Loucy (cell line): ENCODE data around the gene CTSL.

Source experiments
- H2AFZ ChIP-seq: fragments of 200-600 bp; sonication (generic); 2 replicates; pipeline ENCODE4 v1.6.0; 2016; ENCODE audit warnings: antibody characterized with exemption, mild to moderate bottlenecking, low read length, moderate library complexity
- H3F3A ChIP-seq: fragments of 200-600 bp; 2 replicates; pipeline ENCODE4 v1.6.0; 2016; ENCODE audit warnings: antibody characterized with exemption, low read depth, mild to moderate bottlenecking
- H3K27me3 ChIP-seq: fragments of 200-600 bp; sonication (generic); 2 replicates; pipeline ENCODE4 v1.6.1; 2014; ENCODE audit warnings: low read length, mild to moderate bottlenecking; ENCODE audit not compliant: insufficient read depth, poor library complexity, severe bottlenecking
- H3K36me3 ChIP-seq: fragments of 200-600 bp; sonication (generic); 2 replicates; pipeline ENCODE4 v1.6.1; 2016; ENCODE audit warnings: low read length; ENCODE audit not compliant: insufficient read depth
- H3K4me1 ChIP-seq: fragments of 200-600 bp; sonication (generic); 2 replicates; pipeline ENCODE4 v1.5.1; 2014; ENCODE audit warnings: low read length, mild to moderate bottlenecking; ENCODE audit not compliant: insufficient read depth, poor library complexity, severe bottlenecking
- H3K4me2 ChIP-seq: fragments of 200-600 bp; sonication (generic); 2 replicates; pipeline ENCODE4 v1.6.0; 2014; ENCODE audit warnings: antibody characterized with exemption, low read length, low read depth, mild to moderate bottlenecking; ENCODE audit not compliant: poor library complexity, severe bottlenecking
- H3K4me3 ChIP-seq: fragments of 200-600 bp; sonication (generic); 2 replicates; pipeline ENCODE4 v1.5.1; 2014; ENCODE audit warnings: low read length, mild to moderate bottlenecking, mixed read lengths; ENCODE audit not compliant: poor library complexity, severe bottlenecking
- H3K79me2 ChIP-seq: fragments of 200-600 bp; sonication (generic); 2 replicates; pipeline ENCODE4 v1.6.1; 2014; ENCODE audit warnings: low read length; ENCODE audit not compliant: insufficient read depth
- H3K9ac ChIP-seq: fragments of 200-600 bp; sonication (generic); 2 replicates; pipeline ENCODE4 v1.6.0; 2014; ENCODE audit warnings: mild to moderate bottlenecking, low read depth, low read length, moderate library complexity; ENCODE audit not compliant: poor library complexity, severe bottlenecking
- H3K9me2 ChIP-seq: fragments of 200-600 bp; sonication (generic); replicated peaks from 2 replicates; pipeline ENCODE4 v1.6.1; 2016; ENCODE audit warnings: low read depth, low read length, mixed read lengths
- H3K9me3 ChIP-seq: fragments of 200-600 bp; sonication (generic); 2 replicates; pipeline ENCODE4 v1.6.1; 2014; ENCODE audit warnings: mild to moderate bottlenecking, antibody characterized with exemption, low read length, low read depth; ENCODE audit not compliant: insufficient read depth
- H4K20me1 ChIP-seq: fragments of 200-600 bp; sonication (generic); 2 replicates; pipeline ENCODE4 v1.6.0; 2014; ENCODE audit warnings: antibody characterized with exemption, low read length, mild to moderate bottlenecking; ENCODE audit not compliant: insufficient read depth, poor library complexity, severe bottlenecking
- EZH2phosphoT487 ChIP-seq: fragments of 200-600 bp; IDR thresholded peaks from 2 replicates; pipeline ENCODE4 v1.6.1; 2018; ENCODE audit warnings: antibody characterized with exemption, mild to moderate bottlenecking, moderate library complexity, borderline replicate concordance
- TF ChIP-seq, protein P1 (sequence below): fragments of 200-600 bp; sonication (generic); conservative IDR thresholded peaks from 2 replicates; pipeline ENCODE4 v1.5.1; 2014; ENCODE audit warnings: mild to moderate bottlenecking, antibody characterized with exemption, low read length

Gene CTSL

DNA sequence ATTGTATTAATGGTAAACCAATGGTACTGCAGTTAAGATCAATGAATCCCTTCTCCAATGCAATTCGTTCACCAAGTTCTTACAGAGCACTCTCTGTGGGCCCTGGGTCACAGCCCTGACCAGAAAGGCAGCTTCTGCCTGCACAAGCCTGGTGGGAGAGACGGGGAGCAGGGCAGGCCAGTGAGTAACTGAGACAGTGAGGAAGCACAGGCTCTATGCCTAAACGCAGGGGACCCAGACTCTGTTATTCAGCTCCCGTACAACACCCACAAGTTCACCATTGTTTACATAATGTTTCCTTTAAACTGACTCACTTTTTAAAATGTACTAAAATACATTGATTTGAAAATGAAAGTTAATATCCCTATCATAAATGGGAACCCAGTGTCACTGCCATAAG is 40.5 kb upstream of the CTSL start:
- H3K4me2 ChIP-seq = no peak overlapping the region
- no peaks in the 10 kb centered on the region for H3K9me3 ChIP-seq
- H3K4me3 ChIP-seq = no peak overlapping the region
- TF ChIP-seq, protein P1, sequence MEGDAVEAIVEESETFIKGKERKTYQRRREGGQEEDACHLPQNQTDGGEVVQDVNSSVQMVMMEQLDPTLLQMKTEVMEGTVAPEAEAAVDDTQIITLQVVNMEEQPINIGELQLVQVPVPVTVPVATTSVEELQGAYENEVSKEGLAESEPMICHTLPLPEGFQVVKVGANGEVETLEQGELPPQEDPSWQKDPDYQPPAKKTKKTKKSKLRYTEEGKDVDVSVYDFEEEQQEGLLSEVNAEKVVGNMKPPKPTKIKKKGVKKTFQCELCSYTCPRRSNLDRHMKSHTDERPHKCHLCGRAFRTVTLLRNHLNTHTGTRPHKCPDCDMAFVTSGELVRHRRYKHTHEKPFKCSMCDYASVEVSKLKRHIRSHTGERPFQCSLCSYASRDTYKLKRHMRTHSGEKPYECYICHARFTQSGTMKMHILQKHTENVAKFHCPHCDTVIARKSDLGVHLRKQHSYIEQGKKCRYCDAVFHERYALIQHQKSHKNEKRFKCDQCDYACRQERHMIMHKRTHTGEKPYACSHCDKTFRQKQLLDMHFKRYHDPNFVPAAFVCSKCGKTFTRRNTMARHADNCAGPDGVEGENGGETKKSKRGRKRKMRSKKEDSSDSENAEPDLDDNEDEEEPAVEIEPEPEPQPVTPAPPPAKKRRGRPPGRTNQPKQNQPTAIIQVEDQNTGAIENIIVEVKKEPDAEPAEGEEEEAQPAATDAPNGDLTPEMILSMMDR = no peak
- no peak for TF ChIP-seq EZH2phosphoT487
- no peak overlapping the region for H2AFZ ChIP-seq
- peaks cover 9% of the 10 kb centered on the region; the same call in 1 of the 2 replicates for H3K36me3 ChIP-seq
- no peaks in the 10 kb centered on the region for H3F3A ChIP-seq
- no peaks in the 10 kb centered on the region for H3K9me2 ChIP-seq
- no peaks in the 10 kb centered on the region for H3K79me2 ChIP-seq
- no peaks in the 10 kb centered on the region for H4K20me1 ChIP-seq
- no peaks in the 10 kb centered on the region for H3K27me3 ChIP-seq
- H3K4me1 ChIP-seq = no peaks in the 10 kb centered on the region
- H3K9ac ChIP-seq = no peak overlapping the region

DNA sequence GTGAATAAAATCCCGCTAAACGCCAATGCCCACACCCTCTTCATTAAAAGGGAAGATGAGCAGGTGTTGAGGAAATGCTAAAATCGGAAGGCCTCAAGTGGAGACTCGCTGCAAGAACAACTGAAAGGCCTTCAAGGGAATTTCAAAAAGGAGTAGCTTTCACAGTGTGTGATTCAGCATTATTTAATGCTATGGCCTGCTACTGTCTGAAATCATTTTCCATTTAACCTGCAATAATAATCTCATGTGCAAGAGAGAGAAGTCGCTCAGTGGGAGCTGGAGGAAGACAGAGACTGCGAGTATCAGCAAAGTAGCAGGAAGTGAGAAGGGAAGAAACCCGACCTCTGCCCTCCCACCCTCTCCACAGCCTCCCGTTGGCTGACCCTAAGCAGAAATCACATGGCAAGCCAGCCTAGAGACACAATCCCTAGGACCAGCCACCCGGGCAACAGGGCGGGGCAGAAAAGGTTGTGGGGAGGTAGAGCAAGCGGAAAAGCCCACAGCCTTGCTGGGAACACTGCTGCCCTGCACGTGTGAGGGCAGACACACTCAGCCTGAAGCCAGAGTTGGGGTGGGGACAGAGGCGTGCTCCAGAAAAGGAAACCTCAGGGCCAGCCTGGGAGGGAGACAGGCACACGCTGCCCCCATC is 39.9 kb upstream of the CTSL start:
- H2AFZ ChIP-seq = no peak overlapping the region
- no peaks in the 10 kb centered on the region for H4K20me1 ChIP-seq
- no peaks in the 10 kb centered on the region for H3K4me1 ChIP-seq
- H3K9ac ChIP-seq = no peak overlapping the region
- H3K79me2 ChIP-seq = no peaks in the 10 kb centered on the region
- no peaks in the 10 kb centered on the region for H3F3A ChIP-seq
- peaks cover 9% of the 10 kb centered on the region; the same call in 1 of the 2 replicates for H3K36me3 ChIP-seq
- no peaks in the 10 kb centered on the region for H3K27me3 ChIP-seq
- H3K4me2 ChIP-seq = no peak overlapping the region
- no peaks in the 10 kb centered on the region for H3K9me2 ChIP-seq
- TF ChIP-seq, protein P1 = no peak
- TF ChIP-seq EZH2phosphoT487 = no peak
- H3K4me3 ChIP-seq = no peak overlapping the region
- H3K9me3 ChIP-seq = no peaks in the 10 kb centered on the region

DNA sequence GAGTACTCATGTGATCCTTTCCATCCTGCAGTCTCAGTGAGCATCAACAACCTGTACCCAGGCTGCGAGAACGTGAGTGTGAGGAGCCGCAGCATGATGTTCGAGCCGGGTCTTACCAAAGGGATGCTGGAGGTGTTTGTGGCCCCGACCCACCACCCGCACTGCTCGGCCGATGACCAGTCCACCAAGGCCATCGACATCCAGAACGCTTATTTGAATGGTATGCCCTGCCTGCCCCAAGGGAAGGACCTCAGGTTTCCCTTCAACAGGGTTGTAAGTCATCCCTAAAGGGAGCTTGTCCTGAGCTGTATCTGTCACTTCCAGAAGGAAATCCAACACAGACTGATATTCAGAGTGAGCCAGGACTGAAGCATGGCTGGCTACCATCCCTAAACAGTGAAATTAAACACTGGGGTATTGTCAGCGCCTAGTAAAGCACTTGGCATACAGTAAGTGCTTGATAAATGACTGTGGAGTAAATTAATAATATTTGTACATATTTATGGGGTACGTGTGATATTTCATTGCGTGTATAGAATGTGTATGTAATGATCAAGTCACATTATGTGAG is 39.3 kb upstream of the CTSL start:
- TF ChIP-seq, protein P1 = no peak
- no peak for TF ChIP-seq EZH2phosphoT487
- H3K36me3 ChIP-seq = peaks cover 7% of the 10 kb centered on the region; the same call in 1 of the 2 replicates

More for the DNA sequence above, 39.3 kb upstream of the CTSL start:
- Histone ChIP-seq H3K4me2 (no peak overlapping the region), H3K79me2 (no peaks in the 10 kb centered on the region), H3K9me2 (no peaks in the 10 kb centered on the region), H2AFZ (no peak overlapping the region), H3K27me3 (no peaks in the 10 kb centered on the region), H3K4me1 (no peaks in the 10 kb centered on the region), H3F3A (no peaks in the 10 kb centered on the region), H3K9me3 (no peaks in the 10 kb centered on the region), H3K4me3 (no peak overlapping the region), H3K9ac (no peak overlapping the region), H4K20me1 (no peaks in the 10 kb centered on the region)
